Right lobe of liver (tissue), 6 donors: Measurements from ENCODE around the gene MBD6. TPM values are rescaled to one million over a fixed set of nuclear protein-coding genes. Genes with fewer than 3 reads are reported as not detected.
A peak's percentile ranks its signal among the peaks of the same experiment; 100 is the strongest.

Experiments
- ATAC-seq, 4 donors: fragments of 200-7000 bp; cut with Tn5 transposase; one replicate each; pipeline ENCODE4 v1.9.1; 2020; ENCODE audit warnings: mild to moderate bottlenecking in 4 of 4, moderate library complexity in 4 of 4
- DNase-seq, 3 donors: peaks; one replicate each; pipeline ENCODE4 v3.0.0-alpha.2; 2020
- H3K27ac ChIP-seq, 3 donors: fragments of 200-600 bp; one replicate each; pipeline ENCODE4 v1.8.0; 2022
- H3K27me3 ChIP-seq, 2 donors: fragments of 200-600 bp; one replicate each; pipeline ENCODE4 v1.8.0; 2022
- H3K36me3 ChIP-seq, 4 donors: fragments of 200-600 bp; sonication (generic) in 1 of 4; one replicate each; pipeline versions ENCODE4 v1.5.1 to v1.8.0; 2017 to 2022; ENCODE audit warnings: control low read depth in 1 of 4
- H3K4me1 ChIP-seq, 4 donors: fragments of 200-600 bp; sonication (generic) in 1 of 4; one replicate each; pipeline versions ENCODE4 v1.5.1 to v1.8.0; 2017 to 2022; ENCODE audit warnings: control low read depth in 1 of 4
- H3K4me3 ChIP-seq, 3 donors: fragments of 200-600 bp; one replicate each; pipeline ENCODE4 v1.8.0; 2022
- H3K9me3 ChIP-seq, 4 donors: fragments of 200-600 bp; sonication (generic) in 1 of 4; one replicate each; pipeline versions ENCODE4 v1.5.1 to v1.8.0; 2017 to 2022; ENCODE audit warnings: control low read depth in 1 of 4
- POLR2A ChIP-seq: fragments of 450-650 bp; IDR thresholded peaks from one replicate; pipeline ENCODE4 v1.6.1; 2017; ENCODE audit warnings: antibody characterized with exemption, mild to moderate bottlenecking
- WGBS: methylation state at CpG from one replicate; pipeline ENCODE4 v1.1.6; 2018; ENCODE audit warnings: low coverage, low lambda C conversion rate; ENCODE audit not compliant: insufficient coverage; ENCODE audit errors: missing lambda C conversion rate; 5-methylcytosine and 5-hydroxymethylcytosine counted together
- intact Hi-C, 2 donors: fragments of 100-400 bp; cut with DNase I; formaldehyde crosslinking; loops; one replicate each; pipeline versions ENCODE4 v1.11.2 to v1.14.1; 2022
- total RNA-seq, 6 experiments: library from RNA; depleted of rRNA in 2 of 6; stranded (reverse); fragments of >200 nt in 2 of 6; fragmentation: NEBNext Ultra II Directional in 3 of 6; extraction: Animal tissue kit (Norgen Biotek cat#: 25700) in 3 of 6; gene quantifications; one replicate each; pipeline versions ENCODE4 v1.1.0 to v1.2.4, GENCODE V29; 2016 to 2023
- TF ChIP-seq, protein P1 (sequence below), 4 donors: fragments of 200-600 bp in 3 of 4; fragments of 450-650 bp in 1 of 4; IDR thresholded peaks; one replicate each; pipeline versions ENCODE4 v1.5.1 to v1.8.0; 2016 to 2022; ENCODE audit warnings: antibody characterized with exemption in 4 of 4, mild to moderate bottlenecking in 2 of 4
- donor health status: DM: no; HTN: yes; CAD: no.
- donor health status: DM: no; HTN: no; CAD: no.
- donor health status: DM: no; HTN: no; CAD: no.
- donor health status: DM: no; HTN: yes; CAD: no.
- donor health status: DM: no; HTN: yes; CAD: no.

MBD6 gene
- total RNA-seq, 6 experiments from 2014 or later: 7.4 to 61.1 (median 39.3) TPM

DNA sequence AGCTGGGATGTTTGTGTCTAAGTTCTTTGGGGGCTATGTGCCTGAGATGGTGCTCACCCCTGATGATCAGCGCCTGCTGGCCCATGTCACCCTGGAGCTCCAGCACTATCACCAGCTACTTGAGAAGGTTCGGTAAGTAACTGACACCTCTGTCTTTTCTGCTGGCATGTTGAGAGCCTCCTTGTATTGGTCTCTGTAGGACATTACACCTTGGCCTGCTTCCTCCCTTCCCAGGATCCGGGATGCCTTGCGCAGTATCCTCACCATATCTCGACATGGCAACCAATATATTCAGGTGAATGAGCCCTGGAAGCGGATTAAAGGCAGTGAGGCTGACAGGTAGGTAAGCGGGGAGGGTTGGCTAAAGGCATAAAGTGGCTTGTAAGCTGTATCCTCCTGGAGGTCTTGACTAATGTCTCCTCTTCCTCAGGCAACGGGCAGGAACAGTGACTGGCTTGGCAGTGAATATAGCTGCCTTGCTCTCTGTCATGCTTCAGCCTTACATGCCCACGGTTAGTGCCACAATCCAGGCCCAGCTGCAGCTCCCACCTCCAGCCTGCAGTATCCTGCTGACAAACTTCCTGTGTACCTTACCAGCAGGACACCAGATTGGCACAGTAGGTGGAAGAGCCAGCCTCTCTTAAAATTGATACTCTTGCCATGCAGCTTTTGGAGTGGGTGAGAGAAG, 7.8 kb upstream of the MBD6 start:
- intact Hi-C loops: no loop called here
- Histone ChIP-seq H3K36me3 (peaks cover 18 to 62% (median 36%) of the 10 kb centered on the region in 4 donors), H3K4me3 (no peak overlapping the region), H3K27me3 (no peaks in the 10 kb centered on the region), H3K27ac (no peak overlapping the region), H3K4me1 (peaks cover 0 to 16% (median 0%) of the 10 kb centered on the region in 4 donors), H3K9me3 (no peaks in the 10 kb centered on the region)
- 80% methylated on average over 2 of the region's 9 CpGs for WGBS
- ATAC-seq (no peak), DNase-seq (no peak)
- TF ChIP-seq POLR2A: no peak
- TF ChIP-seq, protein P1, sequence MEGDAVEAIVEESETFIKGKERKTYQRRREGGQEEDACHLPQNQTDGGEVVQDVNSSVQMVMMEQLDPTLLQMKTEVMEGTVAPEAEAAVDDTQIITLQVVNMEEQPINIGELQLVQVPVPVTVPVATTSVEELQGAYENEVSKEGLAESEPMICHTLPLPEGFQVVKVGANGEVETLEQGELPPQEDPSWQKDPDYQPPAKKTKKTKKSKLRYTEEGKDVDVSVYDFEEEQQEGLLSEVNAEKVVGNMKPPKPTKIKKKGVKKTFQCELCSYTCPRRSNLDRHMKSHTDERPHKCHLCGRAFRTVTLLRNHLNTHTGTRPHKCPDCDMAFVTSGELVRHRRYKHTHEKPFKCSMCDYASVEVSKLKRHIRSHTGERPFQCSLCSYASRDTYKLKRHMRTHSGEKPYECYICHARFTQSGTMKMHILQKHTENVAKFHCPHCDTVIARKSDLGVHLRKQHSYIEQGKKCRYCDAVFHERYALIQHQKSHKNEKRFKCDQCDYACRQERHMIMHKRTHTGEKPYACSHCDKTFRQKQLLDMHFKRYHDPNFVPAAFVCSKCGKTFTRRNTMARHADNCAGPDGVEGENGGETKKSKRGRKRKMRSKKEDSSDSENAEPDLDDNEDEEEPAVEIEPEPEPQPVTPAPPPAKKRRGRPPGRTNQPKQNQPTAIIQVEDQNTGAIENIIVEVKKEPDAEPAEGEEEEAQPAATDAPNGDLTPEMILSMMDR (IDR thresholded peaks at IDR 0.05): no peak

GRCh38 chr12:57515408-57515933, 7.2 kb upstream of the MBD6 start:
- Histone ChIP-seq H3K4me3 (no peak overlapping the region), H3K4me1 (peaks cover 0 to 16% (median 0%) of the 10 kb centered on the region in 4 donors), H3K9me3 (no peaks in the 10 kb centered on the region), H3K27ac (no peak overlapping the region), H3K27me3 (no peaks in the 10 kb centered on the region), H3K36me3 (peaks cover 18 to 62% (median 36%) of the 10 kb centered on the region in 4 donors)
- intact Hi-C loops: no loop called here
- ATAC-seq: no peak
- 54% methylated on average over 3 of the region's 3 CpGs for WGBS
- DNase-seq: no peak
- TF ChIP-seq POLR2A: no peak
- TF ChIP-seq, protein P1 (IDR thresholded peaks at IDR 0.05): no peak

DNA sequence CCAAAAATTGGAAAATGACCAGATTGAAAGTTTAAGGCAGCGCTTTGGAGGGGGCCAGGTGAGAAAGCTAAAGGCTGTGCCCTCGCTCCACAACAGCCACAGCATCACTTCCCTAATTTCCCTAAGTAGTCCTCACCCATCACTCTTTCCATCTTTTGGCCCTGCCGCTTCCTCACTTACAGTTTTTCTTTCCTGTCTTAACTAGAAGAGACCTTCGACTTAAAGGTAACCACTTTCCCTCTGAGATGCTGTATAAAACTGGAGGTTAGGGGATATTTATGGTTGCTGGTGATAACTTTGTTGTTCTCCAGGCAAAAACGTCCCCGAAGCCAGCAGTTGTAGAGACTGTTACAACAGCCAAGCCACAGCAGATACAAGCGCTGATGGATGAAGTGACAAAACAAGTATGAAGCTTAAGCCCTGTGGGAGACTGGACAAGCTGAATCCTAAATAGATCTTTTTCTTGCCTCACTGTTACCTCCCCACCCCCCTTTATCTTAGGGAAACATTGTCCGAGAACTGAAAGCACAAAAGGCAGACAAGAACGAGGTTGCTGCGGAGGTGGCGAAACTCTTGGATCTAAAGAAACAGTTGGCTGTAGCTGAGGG, 6.6 kb upstream of the MBD6 start:
- Histone ChIP-seq H3K27ac (no peak overlapping the region), H3K4me3 (no peak overlapping the region), H3K27me3 (no peaks in the 10 kb centered on the region), H3K4me1 (peaks cover 0 to 18% (median under 1%) of the 10 kb centered on the region in 4 donors), H3K36me3 (peaks cover 18 to 62% (median 36%) of the 10 kb centered on the region in 4 donors), H3K9me3 (no peaks in the 10 kb centered on the region)
- DNase-seq (no peak), ATAC-seq (no peak)
- intact Hi-C loops: no loop called here
- 76% methylated on average over 11 of the region's 11 CpGs for WGBS
- TF ChIP-seq POLR2A: no peak
- TF ChIP-seq, protein P1 (IDR thresholded peaks at IDR 0.05): no peak

- Histone ChIP-seq H3K36me3 (peaks cover 18 to 60% (median 34%) of the 10 kb centered on the region in 4 donors), H3K4me1 (peaks cover 0 to 25% (median 4%) of the 10 kb centered on the region in 4 donors), H3K27me3 (no peaks in the 10 kb centered on the region), H3K27ac (peak overlapping the region in 1 of 3 donors; percentile 12), H3K9me3 (no peaks in the 10 kb centered on the region), H3K4me3 (no peak overlapping the region)
- TF ChIP-seq, protein P1 (IDR thresholded peaks at IDR 0.05): no peak
- TF ChIP-seq POLR2A: no peak
- intact Hi-C loops: no loop called here
- ATAC-seq: no peak
- DNase-seq: no peak
- 71% methylated on average over 7 of the region's 11 CpGs for WGBS
Observed at GRCh38 chr12:57516617-57517153, 5.9 kb upstream of the MBD6 start.
